Fibroblast of the aortic adventitia (primary cell): ENCODE data around the gene GAPVD1. TPM values are rescaled to one million over a fixed set of nuclear protein-coding genes. Genes with fewer than 3 reads are reported as not detected.
"Not testable (repeated sequence)": the region's sequence is repeated elsewhere in the genome, so short reads cannot be mapped to it uniquely, and the experiment has no call there.

Experiments used
- DNase-seq: peaks from one replicate; pipeline ENCODE4 v3.0.0-alpha.2; 2010; ENCODE audit warnings: low read depth
- H3K4me3 ChIP-seq: 2 replicates; pipeline ENCODE4 v1.5.1; 2011; ENCODE audit warnings: low read depth, mild to moderate bottlenecking, control low read depth, low read length, moderate library complexity
- CTCF ChIP-seq: IDR thresholded peaks from 2 replicates; pipeline ENCODE4 v1.5.1; 2011; ENCODE audit warnings: mild to moderate bottlenecking, low read length, control low read depth, inconsistent platforms; ENCODE audit not compliant: insufficient read depth
- total RNA-seq: library from RNA; depleted of rRNA; stranded (reverse); fragments of >200 nt; gene quantifications from 2 replicates; pipeline ENCODE4 v1.2.3, GENCODE V29; 2012; ENCODE audit warnings: low replicate concordance

The GAPVD1 gene
- total RNA-seq, 1 donor: 52.7 TPM

- H3K4me3 ChIP-seq: peak overlapping the region; percentile 57
- no peak for TF ChIP-seq CTCF
- peak; percentile 18 for DNase-seq
Observed at GRCh38 chr9:125235804-125236519, 25.7 kb upstream of the GAPVD1 start.

GRCh38 chr9:125236520-125237159 is 25.0 kb upstream of the GAPVD1 start:
- peak overlapping the region; percentile 97 for H3K4me3 ChIP-seq
- not testable (repeated sequence) for DNase-seq

- DNase-seq: peak; percentile 13
- TF ChIP-seq CTCF: no peak
- peak overlapping the region; percentile 97 for H3K4me3 ChIP-seq
Observed at GRCh38 chr9:125238127-125238914, 23.3 kb upstream of the GAPVD1 start.

- no peak for TF ChIP-seq CTCF
- DNase-seq: peak; percentile 12
- H3K4me3 ChIP-seq: peak overlapping the region; percentile 97
Observed at GRCh38 chr9:125238915-125239446, 22.6 kb upstream of the GAPVD1 start.

GRCh38 chr9:125239631-125240597 is 21.7 kb upstream of the GAPVD1 start:
- DNase-seq: peak; percentile 12
- no peak for TF ChIP-seq CTCF
- H3K4me3 ChIP-seq: peak overlapping the region; percentile 97

- DNase-seq: peak; percentile 34
- peak overlapping the region; percentile 97 for H3K4me3 ChIP-seq
- TF ChIP-seq CTCF: no peak
Observed at GRCh38 chr9:125240649-125240999, 21.0 kb upstream of the GAPVD1 start.
